ENCODE measurements around the gene DNAJA2.
"Not testable (repeated sequence)": the region's sequence is repeated elsewhere in the genome, so short reads cannot be mapped to it uniquely, and the experiment has no call there.

The DNAJA2 gene

DNA sequence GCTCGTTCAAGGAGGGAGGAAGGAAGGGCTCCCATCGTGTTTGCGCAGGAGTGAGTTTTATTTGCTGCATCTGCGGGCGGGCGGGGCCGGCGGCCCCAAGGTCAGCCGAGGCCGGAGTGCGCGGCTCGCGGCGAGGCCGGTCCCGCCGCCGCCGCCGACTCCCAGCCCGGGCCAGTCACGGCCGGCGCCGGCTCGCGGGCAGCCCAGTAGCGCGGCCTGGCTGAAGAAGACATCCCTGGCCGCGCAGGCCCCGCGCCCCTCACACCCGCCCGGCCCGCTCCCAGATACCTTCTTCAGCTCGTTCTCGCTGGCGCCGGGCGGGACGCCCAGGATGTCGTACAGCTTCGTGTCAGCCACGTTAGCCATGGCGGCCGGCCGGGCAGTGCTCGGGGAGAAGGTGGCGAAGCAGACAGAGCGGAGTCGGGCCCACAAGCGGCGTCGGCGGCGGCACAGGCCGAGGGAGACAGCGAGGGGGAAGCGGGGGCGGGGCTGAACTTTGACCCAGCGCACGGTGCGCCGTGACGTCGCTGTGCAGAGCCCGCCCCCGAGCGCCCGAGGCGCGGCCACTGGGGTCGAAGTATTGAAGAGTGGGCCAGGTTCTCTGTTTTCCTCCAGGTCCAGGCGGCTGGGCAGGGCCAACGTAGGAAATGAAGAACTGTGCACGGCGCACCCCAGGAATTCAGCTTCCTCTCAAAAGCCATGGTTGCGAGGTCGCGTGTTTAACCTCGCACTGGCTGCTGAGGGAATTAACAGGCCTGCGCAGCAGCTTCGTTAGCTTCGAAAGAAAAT, at the start of gene DNAJA2:
Gene DNAJA2, minus strand, starts transcription at position 468 of the 789 bp plus-strand sequence. Its CDS starts 102 bp downstream, at position 366.
- peak; percentile 95 for DNase-seq

DNA sequence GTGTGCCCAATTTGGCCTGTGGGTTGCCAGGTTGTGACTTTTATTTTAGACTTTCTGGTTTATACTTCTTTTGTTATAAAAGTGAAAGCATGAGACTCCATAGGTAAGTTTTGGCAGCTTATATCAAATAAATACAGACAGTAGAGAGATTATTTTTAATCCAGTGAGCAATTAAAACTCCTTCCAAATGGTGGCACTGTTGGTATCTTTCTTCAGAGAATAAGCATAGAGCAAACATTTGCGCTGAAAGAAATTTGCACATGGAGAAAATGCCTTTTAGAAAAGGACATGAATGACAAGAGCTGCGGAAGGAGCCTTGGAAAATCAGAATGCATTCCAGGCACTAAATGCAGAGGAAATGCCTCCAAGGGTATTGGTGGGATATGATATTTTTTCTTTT, 46.1 kb upstream of the DNAJA2 start:
- DNase-seq, result peak; percentile 29

DNA sequence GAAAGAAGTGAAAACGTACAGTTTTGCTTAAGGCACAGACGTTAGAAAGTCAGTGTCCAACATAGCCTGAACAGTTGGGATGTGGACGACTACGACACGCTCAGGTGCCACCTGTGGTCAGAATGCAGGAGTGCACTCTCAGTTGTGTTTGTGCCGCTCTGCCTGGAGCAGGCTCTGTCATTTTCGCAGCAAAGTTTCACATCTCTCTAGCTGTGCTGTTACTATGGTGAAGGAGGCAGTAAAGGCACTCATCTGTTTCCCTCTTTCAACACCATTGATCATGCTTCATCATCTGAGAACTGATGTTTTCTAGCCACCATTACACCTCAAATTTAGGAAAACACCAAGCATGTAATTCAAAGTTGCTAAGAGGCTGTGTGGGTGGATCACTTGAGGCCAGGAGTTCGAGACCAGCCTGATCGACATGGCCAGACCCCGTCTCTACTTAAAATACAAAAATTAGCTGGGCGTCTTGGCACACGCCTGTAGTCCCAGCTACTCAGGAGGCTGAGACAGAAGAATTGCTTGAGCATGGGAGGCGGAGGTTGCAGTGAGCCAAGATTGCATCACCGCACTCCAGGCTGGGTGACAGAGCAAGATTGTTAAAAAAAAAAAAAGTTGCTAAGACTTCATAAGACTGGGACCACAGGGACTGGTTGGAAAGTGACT, 44.9 kb upstream of the DNAJA2 start:
- peak; percentile 88 for DNase-seq

DNA sequence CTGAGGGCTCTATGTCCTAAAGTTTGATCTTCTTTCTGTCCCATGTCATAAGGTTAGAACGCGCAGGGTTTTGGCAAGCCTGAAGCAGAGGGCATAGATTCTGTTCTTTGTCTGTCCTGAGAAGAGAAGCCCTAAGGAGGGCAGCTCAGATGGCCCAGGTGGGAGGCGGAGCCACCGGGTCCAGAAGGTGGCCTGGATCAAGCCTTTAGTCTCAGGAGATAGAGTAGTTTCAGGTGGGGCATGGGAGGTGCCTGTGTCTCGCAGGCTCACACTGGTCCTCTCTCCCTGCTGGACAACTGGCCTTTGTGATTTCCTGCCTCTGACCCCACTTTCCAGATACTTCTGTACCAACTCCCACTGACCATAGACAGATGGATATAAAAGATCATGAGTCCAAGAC, 44.2 kb upstream of the DNAJA2 start:
- DNase-seq, result no peak

DNA sequence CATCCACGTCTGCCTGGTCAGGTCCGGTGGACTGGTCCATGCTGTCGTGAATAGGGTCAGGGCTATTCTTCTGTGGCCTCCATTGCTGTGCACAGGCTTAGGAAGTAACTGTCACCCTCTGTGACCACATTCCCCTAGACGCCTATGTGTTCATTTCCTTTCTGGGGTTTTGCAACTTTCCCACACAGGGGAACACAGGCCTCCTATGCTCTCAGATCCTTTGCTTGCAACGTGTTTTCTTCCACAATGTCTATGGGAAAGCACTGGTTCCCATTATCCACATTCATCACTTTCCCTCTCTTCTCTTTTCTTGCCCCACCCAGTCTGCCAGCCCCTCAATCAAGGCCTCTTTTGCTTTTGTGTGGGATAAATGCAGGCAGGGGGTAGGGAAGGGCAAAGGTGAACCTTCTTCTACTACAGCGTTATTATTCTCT, 43.2 kb upstream of the DNAJA2 start:
- no peak for DNase-seq

DNA sequence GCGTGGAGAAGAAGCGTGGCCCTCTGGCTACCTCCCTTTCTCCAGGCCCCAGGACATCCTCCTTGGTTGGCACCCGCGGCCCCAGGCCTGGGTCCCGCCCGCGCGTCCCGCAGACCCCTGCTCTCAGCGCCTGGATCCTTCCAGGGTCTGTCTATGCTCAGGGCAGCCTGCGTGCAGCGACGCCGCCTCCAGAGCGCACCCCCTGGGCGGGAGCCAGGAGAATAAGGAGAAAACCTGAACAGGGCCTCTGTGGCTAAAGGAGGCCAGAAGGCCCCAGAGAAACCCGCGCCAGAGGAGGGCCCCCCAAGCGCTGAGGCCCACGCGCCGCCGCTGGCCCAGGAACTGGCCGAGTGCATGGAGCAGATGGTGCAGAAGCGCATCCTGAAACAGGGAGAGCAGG, 40.4 kb upstream of the DNAJA2 start:
- DNase-seq, result no peak

DNA sequence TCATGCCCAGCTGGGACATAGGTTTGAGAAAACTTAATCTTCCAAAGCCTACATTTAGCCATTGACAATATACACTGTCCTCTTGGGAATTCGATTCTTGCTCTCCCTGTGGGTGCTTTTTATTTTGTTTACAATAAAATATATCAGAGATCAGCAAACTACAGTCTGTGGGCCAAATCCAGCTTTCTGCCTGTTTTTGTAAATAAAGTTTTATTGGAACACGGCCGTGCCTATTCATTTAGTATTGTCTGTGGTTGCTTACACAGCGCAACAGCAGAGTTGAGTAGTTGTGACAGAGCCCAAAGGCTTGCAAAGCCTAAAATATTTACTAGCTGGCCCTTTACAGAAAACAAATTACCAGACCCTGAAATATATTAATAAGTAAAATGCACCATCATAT, 39.7 kb upstream of the DNAJA2 start:
- no peak for DNase-seq

DNA sequence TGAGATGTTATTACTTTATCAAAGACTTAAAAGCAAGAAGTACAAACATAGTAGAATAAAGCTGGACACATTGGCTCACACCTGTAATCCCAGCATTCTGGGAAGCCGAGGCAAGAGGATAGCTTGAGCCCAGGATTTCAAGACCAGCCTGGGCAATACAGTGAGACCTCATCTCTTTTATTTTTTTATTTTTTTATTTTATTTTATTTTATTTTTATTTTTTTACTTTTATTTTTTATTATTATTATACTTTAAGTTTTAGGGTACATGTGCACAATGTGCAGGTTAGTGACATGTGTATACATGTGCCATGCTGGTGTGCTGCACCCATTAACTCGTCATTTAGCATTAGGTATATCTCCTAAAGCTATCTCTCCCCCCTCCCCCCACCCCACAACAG, 37.3 kb upstream of the DNAJA2 start:
- not testable (repeated sequence) for DNase-seq

DNA sequence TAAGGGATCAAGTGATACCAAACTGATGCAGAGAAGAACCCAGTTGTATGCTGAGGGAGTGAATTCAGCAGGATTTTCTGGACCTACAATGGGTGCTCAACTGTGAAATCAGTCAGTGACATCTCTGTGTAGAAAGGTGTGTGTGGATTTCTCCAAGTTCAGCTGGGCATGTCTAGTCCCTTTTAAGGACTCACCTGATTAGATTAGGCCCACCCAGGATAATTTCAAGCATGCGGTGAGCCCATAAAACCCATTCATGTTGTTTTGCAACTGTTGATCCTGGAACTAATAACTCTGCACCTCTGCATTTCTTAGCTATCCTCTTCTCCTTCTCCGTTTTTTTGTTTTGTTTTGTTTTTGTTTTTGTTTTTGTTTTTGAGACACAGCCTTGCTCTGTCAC, 35.1 kb upstream of the DNAJA2 start:
- no peak for DNase-seq

DNA sequence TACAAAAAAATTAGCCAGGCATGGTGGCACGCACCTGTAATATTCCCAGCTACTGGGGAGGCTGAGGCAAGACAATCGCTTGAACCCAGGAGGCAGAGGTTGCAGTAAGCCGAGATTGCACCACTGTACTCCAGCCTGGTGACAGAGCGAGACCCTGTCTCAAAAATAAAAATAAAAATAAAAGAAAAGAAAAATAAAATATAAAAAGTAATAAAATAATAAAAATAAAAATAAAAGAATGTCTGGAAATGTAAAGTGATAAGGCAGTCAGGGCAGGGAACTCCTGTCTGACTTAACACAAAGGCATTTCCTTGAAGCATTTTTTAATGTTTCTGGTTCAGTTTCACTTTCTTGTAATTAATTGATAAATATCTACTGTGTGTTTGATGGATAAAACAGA, 34.7 kb upstream of the DNAJA2 start:
- DNase-seq, result no peak

DNA sequence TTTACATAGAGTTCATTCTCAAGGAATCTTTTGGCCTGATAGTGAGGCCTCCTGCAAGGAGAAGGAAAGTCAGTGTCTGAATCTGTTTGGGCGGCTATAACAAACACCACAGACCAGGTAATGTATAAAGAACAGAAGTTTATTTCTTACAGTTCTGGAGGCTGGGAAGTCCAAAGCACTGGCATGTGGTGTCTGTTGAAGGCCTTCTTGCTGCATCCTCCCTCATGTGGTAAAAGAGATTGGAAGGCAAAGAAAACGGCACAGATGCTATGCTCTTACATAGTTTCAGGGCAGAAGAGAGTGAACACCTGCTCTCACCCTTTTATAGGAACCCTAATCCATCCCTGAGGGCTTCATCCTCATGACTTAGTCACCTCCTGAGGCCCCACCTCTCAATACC, 31.2 kb upstream of the DNAJA2 start:
- no peak for DNase-seq

DNA sequence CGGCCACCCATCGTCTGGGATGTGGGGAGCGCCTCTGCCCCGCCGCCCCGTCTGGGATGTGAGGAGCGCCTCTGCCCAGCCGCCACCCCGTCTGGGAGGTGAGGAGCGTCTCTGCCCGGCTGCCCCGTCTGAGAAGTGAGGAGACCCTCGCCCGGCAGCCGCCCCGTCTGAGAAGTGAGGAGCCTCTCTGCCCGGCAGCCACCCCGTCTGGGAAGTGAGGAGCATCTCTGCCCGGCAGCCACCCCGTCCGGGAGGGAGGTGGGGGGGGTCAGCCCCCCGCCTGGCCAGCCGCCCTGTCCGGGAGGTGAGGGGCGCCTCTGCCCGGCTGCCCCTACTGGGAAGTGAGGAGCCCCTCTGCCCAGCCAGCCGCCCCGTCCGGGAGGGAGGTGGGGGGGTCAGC, 26.6 kb upstream of the DNAJA2 start:
- DNase-seq, result not testable (repeated sequence)

DNA sequence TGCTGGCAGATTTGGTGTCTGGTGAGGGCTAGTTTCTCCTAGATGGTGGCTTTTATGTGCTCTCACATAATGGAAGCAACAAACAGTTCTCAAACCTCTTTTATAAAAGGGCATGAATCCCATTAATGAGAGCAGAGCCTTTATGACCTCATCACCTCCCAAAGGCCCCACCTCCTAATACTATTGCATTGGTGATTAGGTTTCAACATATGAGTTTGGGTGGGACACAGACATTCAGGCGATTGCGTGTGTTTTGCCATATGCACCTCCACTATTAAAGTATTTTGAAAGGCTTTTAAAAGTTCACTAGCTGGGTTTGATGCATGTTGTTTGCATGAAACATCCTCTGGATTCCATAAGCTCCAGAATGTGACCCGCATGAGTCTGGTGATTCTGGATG, 24.4 kb upstream of the DNAJA2 start:
- no peak for DNase-seq

DNA sequence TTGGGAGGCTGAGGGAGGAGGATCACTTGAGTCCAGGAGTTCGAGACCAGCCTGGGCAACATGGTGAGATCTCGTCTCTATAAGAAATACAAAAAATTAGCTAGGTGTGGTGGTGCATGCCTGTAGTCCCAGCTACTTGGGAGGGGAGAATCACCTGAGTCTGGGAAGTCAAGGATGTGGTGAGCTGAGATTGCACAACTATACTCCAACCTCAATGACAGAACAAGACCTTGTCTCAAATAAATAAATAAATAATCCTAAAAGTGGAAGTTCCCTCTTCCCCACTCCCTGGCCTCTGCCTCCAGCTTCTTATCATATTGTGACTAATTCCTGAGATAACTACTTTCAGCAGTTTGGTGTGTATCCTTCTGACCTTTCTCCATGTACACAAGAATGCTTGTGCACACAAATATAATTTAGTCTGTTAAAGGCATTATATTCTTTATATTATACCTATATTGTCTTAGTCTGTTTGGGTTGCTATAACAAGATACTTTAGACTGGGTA, 23.5 kb upstream of the DNAJA2 start:
- DNase-seq, result no peak

DNA sequence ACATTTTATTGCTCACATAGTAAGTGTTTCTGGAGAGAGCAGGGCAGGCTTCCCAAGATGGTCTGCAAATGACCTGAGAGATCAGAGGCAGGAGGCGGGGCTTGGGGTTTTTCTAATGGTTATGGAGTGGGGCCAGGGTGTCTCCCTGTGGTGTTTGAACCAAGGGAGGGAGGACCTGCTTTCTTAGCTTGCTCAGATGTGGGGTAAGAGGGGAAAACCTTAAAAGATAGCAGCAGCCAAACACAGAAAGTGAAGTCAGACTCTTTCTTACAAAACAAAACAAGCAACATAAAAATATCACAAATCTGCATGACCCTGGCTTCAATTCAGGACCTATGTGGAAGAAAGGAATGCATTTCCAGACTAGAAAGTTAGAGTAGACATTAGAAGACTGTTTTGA, 22.9 kb upstream of the DNAJA2 start:
- no peak for DNase-seq

DNA sequence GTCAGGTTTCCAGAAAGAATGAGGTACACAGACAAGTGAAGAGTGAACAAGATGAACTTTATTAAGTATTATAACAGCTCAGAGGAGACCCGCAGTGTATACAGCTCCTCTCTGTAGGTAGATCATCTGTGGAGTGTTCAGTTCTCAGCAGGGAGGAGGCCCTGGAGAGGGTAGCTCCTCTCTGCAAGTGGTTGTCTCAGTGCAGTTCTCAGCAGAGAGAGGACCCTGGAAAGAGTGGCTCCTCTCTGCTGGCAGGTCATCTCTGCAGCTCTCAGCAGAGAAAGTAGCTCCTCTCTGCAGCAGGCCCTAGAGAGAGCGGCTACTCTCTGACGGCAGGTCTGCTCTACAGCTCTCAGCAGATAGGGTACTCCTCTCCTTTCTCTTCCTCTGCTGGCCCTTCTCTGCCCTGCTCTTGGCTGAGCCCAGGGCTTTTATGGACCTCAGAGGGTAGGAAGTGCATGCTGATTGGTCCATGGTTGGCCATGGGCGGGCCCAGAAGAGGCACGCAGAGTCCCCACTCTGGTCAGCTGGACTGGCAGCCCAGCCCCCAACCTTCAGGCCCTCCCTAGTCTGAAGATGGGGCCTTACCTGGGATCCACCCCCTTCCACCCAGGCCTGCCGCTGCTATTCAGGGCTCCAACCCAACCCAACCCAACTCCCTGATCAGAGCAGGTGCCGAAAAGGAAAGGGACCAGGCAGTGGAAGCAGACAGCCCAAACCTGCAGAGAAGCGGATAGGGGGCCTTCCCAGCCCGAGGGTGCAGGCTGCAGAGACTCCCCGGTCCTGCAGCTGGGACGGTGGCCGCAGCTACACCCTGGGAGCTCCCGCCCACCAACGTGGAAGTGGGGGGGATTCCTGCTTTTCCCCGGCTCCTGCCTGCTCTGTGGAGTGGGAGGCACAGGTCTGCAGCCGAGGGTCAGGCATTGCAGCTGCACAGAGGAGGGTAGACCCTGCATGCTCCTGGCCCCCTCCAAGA, 18.5 kb upstream of the DNAJA2 start:
- peak; percentile 12 for DNase-seq

DNA sequence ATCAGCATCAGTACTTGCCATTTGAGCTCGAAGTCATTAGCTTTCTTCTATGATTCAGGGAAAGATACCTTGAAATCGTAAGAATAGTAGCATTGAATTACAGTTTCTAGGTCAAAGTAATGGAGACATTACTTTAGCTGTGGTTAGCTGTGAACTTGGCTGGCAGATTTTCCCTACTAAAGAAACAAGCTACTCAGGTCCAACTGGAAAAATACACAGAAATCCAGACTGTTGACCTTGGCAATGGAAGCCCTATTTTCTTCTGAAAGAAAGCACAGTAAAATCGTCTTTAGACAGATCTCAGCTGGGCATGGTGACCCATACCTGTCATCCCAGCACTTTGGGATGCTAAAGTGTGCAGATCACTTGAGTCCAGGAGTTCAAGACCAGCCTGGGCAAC, 13.4 kb upstream of the DNAJA2 start:
- no peak for DNase-seq

DNA sequence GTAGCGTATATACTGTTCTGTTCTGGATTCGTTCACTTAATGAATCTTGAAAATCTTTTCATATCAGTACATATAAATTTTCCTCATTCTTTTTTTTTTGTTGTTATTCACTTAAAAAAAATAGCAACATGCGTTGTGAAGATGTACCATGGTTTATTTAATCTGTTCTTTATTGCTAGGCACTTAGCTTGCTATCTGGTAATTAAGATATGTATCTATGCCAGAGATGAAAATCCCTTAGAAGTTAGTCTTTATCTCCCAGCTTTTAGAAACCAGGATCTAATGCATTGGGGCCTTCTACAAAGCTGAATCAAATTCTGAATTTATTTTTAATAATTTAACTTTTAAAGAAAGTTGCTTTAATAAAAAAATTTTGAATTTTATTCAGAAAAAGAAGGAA, 13.0 kb upstream of the DNAJA2 start:
- no peak for DNase-seq

DNA sequence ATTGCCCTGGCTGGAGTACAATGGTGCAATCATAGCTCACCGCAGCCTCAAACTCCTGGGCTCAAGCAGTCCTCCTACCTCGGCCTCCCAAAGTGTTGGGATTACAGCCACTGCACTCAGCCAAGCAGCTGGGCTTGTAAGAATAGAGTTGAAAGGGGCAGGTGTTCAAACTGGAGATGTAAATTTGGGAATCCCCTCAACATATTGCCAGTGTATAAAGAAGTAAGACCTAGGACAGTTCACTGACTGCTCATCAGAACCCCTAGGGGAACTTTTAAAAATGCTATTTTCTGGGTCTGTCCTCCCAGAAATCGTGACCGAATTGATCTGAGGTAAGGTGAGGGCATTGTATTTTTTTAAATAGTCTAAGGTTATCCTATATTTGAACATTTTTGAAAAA, 8.9 kb upstream of the DNAJA2 start:
- DNase-seq, result no peak

DNA sequence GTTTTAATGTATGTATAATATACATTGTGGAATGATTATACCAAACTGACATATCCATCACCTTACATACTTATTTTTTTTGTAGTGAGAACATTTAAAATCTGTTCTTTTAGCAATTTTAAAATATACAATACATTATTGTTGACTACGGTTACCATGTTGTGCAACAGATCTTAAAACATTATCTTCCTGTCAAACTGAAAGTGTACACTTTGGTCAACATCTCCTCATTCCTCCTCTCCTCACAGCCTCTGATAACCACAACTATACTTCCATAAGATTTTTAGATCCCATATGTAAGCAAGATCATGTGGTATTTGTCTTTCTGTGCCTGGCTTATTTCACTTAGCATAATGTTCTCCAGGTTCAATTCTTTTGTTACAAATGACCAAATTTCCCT, 7.5 kb upstream of the DNAJA2 start:
- no peak for DNase-seq

DNA sequence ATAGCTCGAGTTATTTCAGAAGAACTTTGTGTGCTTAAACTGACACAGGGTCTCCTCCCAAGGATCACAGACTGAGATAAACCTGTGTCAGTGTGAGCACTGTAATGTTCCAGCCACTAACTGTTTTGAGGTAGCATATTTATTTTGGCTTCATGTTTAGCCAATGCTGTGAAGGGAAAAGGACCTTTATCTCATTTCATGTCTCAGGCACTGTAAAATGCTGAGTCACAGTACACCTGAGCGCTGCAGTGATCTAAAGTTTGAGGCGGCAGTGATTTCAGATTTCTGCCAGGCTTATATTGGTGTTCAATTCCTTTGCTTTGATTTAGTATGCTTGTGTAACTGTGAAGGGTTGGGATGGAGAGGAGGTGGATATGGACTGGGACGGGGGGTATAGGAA, 3.1 kb upstream of the DNAJA2 start:
- DNase-seq, result peak; percentile 35

DNA sequence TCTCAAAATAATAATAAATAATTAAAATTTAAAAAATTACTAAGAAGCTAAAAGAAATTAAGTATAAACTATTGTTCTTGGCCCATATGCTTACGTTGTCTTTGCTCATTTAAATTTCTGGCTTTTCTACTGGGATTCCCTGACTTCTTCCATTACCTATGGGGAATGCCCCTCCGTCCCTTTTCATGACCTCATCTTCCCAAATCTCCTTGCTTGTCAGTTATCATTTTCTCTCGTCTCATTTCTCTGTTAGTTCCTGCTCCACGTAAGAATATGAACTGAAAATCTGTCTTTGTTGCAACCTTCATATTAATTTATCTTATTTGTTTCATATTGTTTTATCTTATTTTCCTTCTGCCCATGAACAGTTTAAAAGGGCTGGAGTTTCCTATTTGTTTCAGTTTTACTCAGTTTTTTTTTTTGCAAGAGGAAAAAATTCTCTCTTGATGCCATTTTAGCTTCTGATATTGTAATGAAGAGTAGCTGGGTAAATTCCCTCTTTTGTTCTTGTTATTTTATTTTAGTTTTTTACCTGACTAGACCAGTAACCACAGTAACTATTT, 2.5 kb upstream of the DNAJA2 start:
- no peak for DNase-seq

DNA sequence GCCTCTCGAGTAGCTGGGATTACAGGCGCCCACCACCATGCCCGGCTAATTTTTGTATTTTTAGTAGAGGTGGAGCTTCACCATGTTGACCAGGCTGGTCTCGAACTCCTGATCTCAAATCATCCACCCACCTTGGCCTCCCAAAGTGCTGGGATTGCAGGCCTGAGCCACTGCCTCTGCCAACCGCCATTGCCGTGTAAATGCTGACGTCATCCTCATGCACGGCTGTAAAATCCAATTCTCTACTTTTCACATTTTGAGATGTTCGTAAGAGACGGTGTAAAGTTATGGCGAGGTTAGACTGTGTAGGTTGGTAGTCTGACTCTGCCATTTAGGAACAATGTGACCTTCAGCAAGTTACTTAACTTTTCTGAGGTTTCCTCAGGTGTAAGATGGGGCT, 1.7 kb upstream of the DNAJA2 start:
- no peak for DNase-seq
